HFFc6 (cell line): Measurements from ENCODE around the gene FRMD4A. TPM values are rescaled to one million over a fixed set of nuclear protein-coding genes. Genes with fewer than 3 reads are reported as not detected.

Experiments
- DNase-seq: peaks from one replicate; pipeline ENCODE4 v3.0.0-alpha.2; 2018
- H3K27ac Mint-ChIP-seq: 2 replicates; pipeline ENCODE4 v1.8.0; 2020; ENCODE audit warnings: mild to moderate bottlenecking, mixed read lengths
- H3K27me3 Mint-ChIP-seq: 2 replicates; pipeline ENCODE4 v1.8.0; 2021; ENCODE audit warnings: mild to moderate bottlenecking, moderate library complexity, mixed read lengths; ENCODE audit not compliant: insufficient read depth
- H3K36me3 Mint-ChIP-seq: 2 replicates; pipeline ENCODE4 v1.8.0; 2021; ENCODE audit warnings: low read depth, mixed read lengths
- H3K4me1 Mint-ChIP-seq: 2 replicates; pipeline ENCODE4 v1.8.0; 2020; ENCODE audit warnings: low read depth, mixed read lengths
- H3K4me3 Mint-ChIP-seq: 2 replicates; pipeline ENCODE4 v1.8.0; 2020; ENCODE audit warnings: mild to moderate bottlenecking, moderate library complexity, mixed read lengths
- H3K9me3 Mint-ChIP-seq: 2 replicates; pipeline ENCODE4 v1.8.0; 2020; ENCODE audit warnings: mild to moderate bottlenecking, mixed read lengths
- CTCF ChIP-seq: fragments of 200-600 bp; sonication (generic); IDR thresholded peaks from 2 replicates; pipeline ENCODE4 v1.5.0; 2021; ENCODE audit warnings: antibody characterized with exemption, mild to moderate bottlenecking
- total RNA-seq, 6 experiments: library from RNA; stranded (reverse); fragmentation: NEBNext Ultra II Directional; extraction: Animal tissue kit (Norgen Biotek cat#: 25700); gene quantifications; 2 replicates in 1 of 6; 3 replicates in 5 of 6; pipeline ENCODE4 v1.2.3, GENCODE V29; 2021

FRMD4A gene
- total RNA-seq, 6 experiments from 2014 or later = 76.7 to 117 (median 92.3) TPM

GRCh38 chr10:13920465-13920864 lies 410.3 kb downstream of the FRMD4A start:
- no peak overlapping the region for H3K4me3 Mint-ChIP-seq
- H3K27ac Mint-ChIP-seq = no peak overlapping the region
- H3K27me3 Mint-ChIP-seq = no peaks in the 10 kb centered on the region; the same call in none of the 2 replicates
- no peak for TF ChIP-seq CTCF
- H3K4me1 Mint-ChIP-seq = peaks cover 68% of the 10 kb centered on the region
- H3K9me3 Mint-ChIP-seq = no peaks in the 10 kb centered on the region
- no peak for DNase-seq
- peaks cover 12% of the 10 kb centered on the region for H3K36me3 Mint-ChIP-seq

DNA sequence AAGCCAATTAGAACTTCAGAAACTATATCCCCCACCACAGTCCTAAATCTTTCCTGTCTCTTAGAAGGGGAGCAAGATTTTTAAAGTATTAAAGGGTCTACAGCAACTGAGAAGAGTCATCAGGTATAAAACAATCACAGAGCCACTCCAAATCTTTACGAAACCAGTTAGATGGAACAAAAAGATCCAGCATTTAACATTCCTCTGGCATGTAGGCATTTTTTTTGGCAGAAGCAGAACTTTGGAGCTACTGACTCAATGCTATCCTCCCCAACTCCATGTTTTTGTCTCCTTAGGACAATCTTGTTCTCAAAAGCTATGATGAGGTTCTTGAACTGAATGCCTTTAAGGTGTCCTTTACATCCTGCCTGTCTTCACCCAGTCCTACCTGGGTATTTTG lies 410.7 kb downstream of the FRMD4A start:
- Mint-ChIP-seq H3K9me3 (no peaks in the 10 kb centered on the region), H3K4me3 (no peak overlapping the region), H3K27ac (no peak overlapping the region), H3K4me1 (peaks cover 63% of the 10 kb centered on the region), H3K27me3 (no peaks in the 10 kb centered on the region; the same call in none of the 2 replicates), H3K36me3 (peaks cover 12% of the 10 kb centered on the region)
- DNase-seq = no peak
- no peak for TF ChIP-seq CTCF

DNA sequence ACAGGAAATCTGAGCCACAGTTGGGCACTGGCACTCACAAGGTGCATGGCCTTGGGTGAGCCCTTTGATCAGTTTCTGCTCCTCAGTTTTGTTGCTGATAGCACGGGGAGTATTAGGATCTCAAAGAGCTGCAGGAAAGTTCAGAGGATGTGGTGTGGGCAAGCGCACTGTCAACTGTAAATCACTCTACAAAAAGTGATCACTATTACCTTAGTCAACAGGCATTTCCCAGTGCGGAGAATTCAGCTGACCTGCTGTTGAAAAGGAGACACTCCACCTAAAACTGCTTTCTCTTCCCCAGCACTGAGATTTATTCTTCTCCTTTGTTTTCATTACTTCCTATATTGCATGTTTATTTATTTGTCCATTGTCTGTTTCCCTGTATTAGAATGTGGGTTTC lies 412.9 kb downstream of the FRMD4A start:
- no peaks in the 10 kb centered on the region for H3K9me3 Mint-ChIP-seq
- no peak for DNase-seq
- peaks cover 12% of the 10 kb centered on the region for H3K36me3 Mint-ChIP-seq
- H3K27me3 Mint-ChIP-seq = no peaks in the 10 kb centered on the region; the same call in 1 of the 2 replicates
- H3K27ac Mint-ChIP-seq = no peak overlapping the region
- TF ChIP-seq CTCF = no peak
- H3K4me1 Mint-ChIP-seq = peaks cover 41% of the 10 kb centered on the region
- H3K4me3 Mint-ChIP-seq = no peak overlapping the region

DNA sequence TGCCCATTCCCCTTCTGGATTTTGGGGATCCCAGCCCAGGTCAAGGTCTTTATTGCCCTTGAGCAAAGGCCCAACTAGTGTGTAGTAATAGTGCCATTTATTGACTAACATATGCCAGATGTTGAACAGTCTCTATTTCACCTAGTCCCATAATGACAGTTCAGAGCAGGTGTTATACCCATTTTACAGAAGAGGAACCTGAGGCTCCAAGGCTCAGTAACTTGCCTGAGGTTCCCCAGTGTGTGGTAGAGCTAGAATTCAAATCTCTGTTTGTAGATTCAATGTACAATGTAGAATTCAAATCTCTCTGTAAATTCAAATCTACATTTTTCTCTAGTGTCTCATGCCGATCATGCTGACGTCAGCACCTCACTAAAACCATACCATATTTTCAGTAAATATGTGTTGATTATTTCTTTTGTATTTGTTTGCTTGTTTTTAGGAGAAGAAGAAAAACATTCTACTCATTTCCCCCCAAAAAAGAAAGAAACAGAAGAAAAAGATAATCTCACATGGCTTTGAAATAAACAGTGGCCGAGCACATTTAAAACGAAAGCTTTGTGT lies 414.3 kb downstream of the FRMD4A start:
- no peak for TF ChIP-seq CTCF
- Mint-ChIP-seq H3K4me1 (peaks cover 35% of the 10 kb centered on the region), H3K4me3 (no peak overlapping the region), H3K27me3 (no peaks in the 10 kb centered on the region; the same call in 1 of the 2 replicates), H3K9me3 (no peaks in the 10 kb centered on the region), H3K36me3 (peaks cover 12% of the 10 kb centered on the region), H3K27ac (no peak overlapping the region)
- no peak for DNase-seq

DNA sequence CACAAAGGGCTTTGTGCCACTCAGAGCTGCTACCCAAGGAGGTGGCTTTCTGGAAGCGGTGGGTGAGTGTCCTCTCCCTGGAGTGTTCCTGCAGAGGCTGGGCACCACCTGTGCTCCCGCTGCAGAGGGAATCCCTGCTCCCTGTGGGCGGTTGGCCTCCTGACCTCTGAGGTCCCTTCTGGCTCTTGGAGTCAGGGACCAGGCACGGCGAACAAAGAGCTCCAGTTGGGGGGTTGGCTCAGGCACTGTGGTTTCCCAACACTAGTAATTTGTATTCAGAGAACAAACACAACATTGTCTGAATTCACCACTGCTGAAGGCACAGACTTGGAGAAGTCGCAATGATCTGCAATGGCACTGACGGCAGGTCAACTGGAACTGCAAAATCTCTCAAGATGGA lies 415.0 kb downstream of the FRMD4A start:
- Mint-ChIP-seq H3K36me3 (peaks cover 6% of the 10 kb centered on the region; the same call in 1 of the 2 replicates), H3K4me3 (no peak overlapping the region), H3K9me3 (no peaks in the 10 kb centered on the region), H3K4me1 (peaks cover 35% of the 10 kb centered on the region), H3K27me3 (no peaks in the 10 kb centered on the region), H3K27ac (no peak overlapping the region)
- TF ChIP-seq CTCF = no peak
- DNase-seq = no peak
